Measurements from ENCODE around the gene MACROD2.

MACROD2 gene

GRCh38 chr20:15122613-15123012, 1127.3 kb downstream of the MACROD2 start:
- no peak for ATAC-seq
- TF ChIP-seq TCF4 (CRISPR knock-in tag; IDR thresholded peaks at IDR 0.05; ENCODE audit: borderline replicate concordance) = no peak
- TF ChIP-seq PPARA (CRISPR knock-in tag; IDR thresholded peaks at IDR 0.05; ENCODE audit: borderline replicate concordance) = no peak
- no peak for TF ChIP-seq CSDC2 (CRISPR knock-in tag; IDR thresholded peaks at IDR 0.05)
- TF ChIP-seq, protein P1, sequence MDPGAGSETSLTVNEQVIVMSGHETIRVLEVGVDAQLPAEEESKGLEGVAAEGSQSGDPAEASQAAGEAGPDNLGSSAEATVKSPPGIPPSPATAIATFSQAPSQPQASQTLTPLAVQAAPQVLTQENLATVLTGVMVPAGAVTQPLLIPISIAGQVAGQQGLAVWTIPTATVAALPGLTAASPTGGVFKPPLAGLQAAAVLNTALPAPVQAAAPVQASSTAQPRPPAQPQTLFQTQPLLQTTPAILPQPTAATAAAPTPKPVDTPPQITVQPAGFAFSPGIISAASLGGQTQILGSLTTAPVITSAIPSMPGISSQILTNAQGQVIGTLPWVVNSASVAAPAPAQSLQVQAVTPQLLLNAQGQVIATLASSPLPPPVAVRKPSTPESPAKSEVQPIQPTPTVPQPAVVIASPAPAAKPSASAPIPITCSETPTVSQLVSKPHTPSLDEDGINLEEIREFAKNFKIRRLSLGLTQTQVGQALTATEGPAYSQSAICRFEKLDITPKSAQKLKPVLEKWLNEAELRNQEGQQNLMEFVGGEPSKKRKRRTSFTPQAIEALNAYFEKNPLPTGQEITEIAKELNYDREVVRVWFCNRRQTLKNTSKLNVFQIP (CRISPR knock-in tag; IDR thresholded peaks at IDR 0.05; ENCODE audit: borderline replicate concordance, low read depth) = no peak
- no peak for TF ChIP-seq ESRRG (CRISPR knock-in tag; IDR thresholded peaks at IDR 0.05)
- no peak for TF ChIP-seq ARNTL (CRISPR knock-in tag; IDR thresholded peaks at IDR 0.05; ENCODE audit: borderline replicate concordance, low read depth)

DNA sequence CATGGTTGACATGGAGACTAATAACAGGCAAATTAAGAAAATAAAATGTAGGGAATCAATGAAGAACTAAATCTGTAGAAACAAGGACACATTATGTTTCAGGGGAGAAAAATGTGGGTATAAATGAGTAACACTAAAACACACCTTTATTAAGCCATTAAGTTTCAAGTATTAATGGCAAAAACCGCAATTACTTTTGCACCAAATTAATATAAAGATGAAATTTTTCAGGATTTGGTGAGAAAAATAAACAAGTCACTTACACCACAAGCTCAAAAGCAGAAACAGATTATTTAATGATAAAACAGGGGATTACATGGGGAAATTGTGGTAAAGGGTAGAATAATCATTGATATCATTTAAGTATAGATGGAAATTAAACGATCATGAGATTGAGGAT, 1135.9 kb downstream of the MACROD2 start:
- TF ChIP-seq TOX (CRISPR knock-in tag; IDR thresholded peaks at IDR 0.05; ENCODE audit: borderline replicate concordance) (no peak), ZFP3 (CRISPR knock-in tag; IDR thresholded peaks at IDR 0.05) (no peak), ESRRG (CRISPR knock-in tag; IDR thresholded peaks at IDR 0.05) (no peak), RARB (CRISPR knock-in tag; IDR thresholded peaks at IDR 0.05) (no peak), SNAI2 (CRISPR knock-in tag; IDR thresholded peaks at IDR 0.05) (no peak), GLIS3 (CRISPR knock-in tag; IDR thresholded peaks at IDR 0.05) (no peak), ZC3H10 (CRISPR knock-in tag; IDR thresholded peaks at IDR 0.05) (no peak), ZNF8 (CRISPR knock-in tag; IDR thresholded peaks at IDR 0.05) (no peak), ZNF565 (CRISPR knock-in tag; conservative IDR thresholded peaks at IDR 0.05; ENCODE audit: low read depth) (no peak), CSRNP3 (CRISPR knock-in tag; IDR thresholded peaks at IDR 0.05) (no peak)
- TF ChIP-seq, protein P1 (CRISPR knock-in tag; IDR thresholded peaks at IDR 0.05; ENCODE audit: borderline replicate concordance, low read depth) = no peak
- no peak for ATAC-seq

DNA sequence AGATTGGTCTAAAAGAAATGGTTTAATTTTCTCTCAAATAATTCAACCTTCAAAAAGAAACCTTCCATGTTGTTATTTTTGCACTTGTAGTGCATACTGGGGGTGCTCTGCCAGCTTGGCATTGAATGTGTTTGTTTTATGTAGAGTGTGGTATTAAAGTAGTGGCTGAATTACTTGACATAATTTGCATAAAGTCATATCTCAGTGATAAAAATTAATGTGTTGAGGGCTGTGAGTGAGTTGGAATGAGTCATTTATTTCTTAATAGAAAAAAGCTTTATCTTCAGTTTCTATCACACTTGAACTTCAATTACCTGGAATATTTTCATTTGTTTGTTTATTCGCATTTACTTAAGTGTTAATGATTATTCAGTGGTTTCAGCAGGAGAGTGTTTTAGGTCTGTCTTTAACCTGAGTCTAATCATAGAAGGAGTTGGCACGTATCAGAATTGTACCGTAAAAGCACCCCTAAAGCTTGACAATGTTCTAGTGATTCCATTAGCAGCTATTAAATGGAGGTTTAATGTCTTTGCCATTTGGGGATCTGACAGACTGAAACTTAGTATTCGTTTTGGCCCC, 1143.3 kb downstream of the MACROD2 start:
- no peak for TF ChIP-seq ISL1 (CRISPR knock-in tag; IDR thresholded peaks at IDR 0.05)
- TF ChIP-seq ZNF565 (CRISPR knock-in tag; conservative IDR thresholded peaks at IDR 0.05; ENCODE audit: low read depth) = no peak
- no peak for TF ChIP-seq ZNF70 (CRISPR knock-in tag; IDR thresholded peaks at IDR 0.05)
- no peak for TF ChIP-seq TCF4 (CRISPR knock-in tag; IDR thresholded peaks at IDR 0.05; ENCODE audit: borderline replicate concordance)
- no peak for TF ChIP-seq ZNF8 (CRISPR knock-in tag; IDR thresholded peaks at IDR 0.05)
- TF ChIP-seq, protein P2, sequence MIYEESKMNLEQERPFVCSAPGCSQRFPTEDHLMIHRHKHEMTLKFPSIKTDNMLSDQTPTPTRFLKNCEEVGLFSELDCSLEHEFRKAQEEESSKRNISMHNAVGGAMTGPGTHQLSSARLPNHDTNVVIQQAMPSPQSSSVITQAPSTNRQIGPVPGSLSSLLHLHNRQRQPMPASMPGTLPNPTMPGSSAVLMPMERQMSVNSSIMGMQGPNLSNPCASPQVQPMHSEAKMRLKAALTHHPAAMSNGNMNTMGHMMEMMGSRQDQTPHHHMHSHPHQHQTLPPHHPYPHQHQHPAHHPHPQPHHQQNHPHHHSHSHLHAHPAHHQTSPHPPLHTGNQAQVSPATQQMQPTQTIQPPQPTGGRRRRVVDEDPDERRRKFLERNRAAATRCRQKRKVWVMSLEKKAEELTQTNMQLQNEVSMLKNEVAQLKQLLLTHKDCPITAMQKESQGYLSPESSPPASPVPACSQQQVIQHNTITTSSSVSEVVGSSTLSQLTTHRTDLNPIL (CRISPR knock-in tag; IDR thresholded peaks at IDR 0.05; ENCODE audit: low read depth) = no peak
- TF ChIP-seq, protein P3, sequence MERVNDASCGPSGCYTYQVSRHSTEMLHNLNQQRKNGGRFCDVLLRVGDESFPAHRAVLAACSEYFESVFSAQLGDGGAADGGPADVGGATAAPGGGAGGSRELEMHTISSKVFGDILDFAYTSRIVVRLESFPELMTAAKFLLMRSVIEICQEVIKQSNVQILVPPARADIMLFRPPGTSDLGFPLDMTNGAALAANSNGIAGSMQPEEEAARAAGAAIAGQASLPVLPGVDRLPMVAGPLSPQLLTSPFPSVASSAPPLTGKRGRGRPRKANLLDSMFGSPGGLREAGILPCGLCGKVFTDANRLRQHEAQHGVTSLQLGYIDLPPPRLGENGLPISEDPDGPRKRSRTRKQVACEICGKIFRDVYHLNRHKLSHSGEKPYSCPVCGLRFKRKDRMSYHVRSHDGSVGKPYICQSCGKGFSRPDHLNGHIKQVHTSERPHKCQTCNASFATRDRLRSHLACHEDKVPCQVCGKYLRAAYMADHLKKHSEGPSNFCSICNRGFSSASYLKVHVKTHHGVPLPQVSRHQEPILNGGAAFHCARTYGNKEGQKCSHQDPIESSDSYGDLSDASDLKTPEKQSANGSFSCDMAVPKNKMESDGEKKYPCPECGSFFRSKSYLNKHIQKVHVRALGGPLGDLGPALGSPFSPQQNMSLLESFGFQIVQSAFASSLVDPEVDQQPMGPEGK (CRISPR knock-in tag; IDR thresholded peaks at IDR 0.05; ENCODE audit: borderline replicate concordance) = no peak
- TF ChIP-seq SNAI2 (CRISPR knock-in tag; IDR thresholded peaks at IDR 0.05) = no peak
- no peak for TF ChIP-seq GLIS3 (CRISPR knock-in tag; IDR thresholded peaks at IDR 0.05)
- TF ChIP-seq TOX (CRISPR knock-in tag; IDR thresholded peaks at IDR 0.05; ENCODE audit: borderline replicate concordance) = no peak
- TF ChIP-seq TSHZ2 (CRISPR knock-in tag; IDR thresholded peaks at IDR 0.05) = no peak
- TF ChIP-seq OSR1 (CRISPR knock-in tag; IDR thresholded peaks at IDR 0.05) = no peak
- no peak for TF ChIP-seq CSRNP3 (CRISPR knock-in tag; IDR thresholded peaks at IDR 0.05)
- TF ChIP-seq ARNTL (CRISPR knock-in tag; IDR thresholded peaks at IDR 0.05; ENCODE audit: borderline replicate concordance, low read depth) = no peak
- TF ChIP-seq ESRRG (CRISPR knock-in tag; IDR thresholded peaks at IDR 0.05) = no peak
- no peak for TF ChIP-seq ZFP3 (CRISPR knock-in tag; IDR thresholded peaks at IDR 0.05)
- no peak for TF ChIP-seq RARB (CRISPR knock-in tag; IDR thresholded peaks at IDR 0.05)
- TF ChIP-seq, protein P1 (CRISPR knock-in tag; IDR thresholded peaks at IDR 0.05; ENCODE audit: borderline replicate concordance, low read depth) = no peak
- ATAC-seq = no peak
